B cell (primary cell): ENCODE data around the gene BRME1. TPM values are rescaled to one million over a fixed set of nuclear protein-coding genes. Genes with fewer than 3 reads are reported as not detected.

ENCODE experiments used
- ATAC-seq: fragments of 200-7000 bp; cut with Tn5 transposase; one replicate; pipeline ENCODE4 v1.10.0; 2021; ENCODE audit warnings: low read depth, mild to moderate bottlenecking, moderate number of reproducible peaks, moderate library complexity
- CTCF ChIA-PET: fragments of 350-600 bp; sonication (Branson Sonifier 250); formaldehyde crosslinking; loops from one replicate; lab custom pipeline; 2021; ENCODE audit warnings: antibody characterized with exemption, inconsistent platforms; lab: Charles Lee
- POLR2A ChIA-PET: fragments of 350-600 bp; sonication (Branson Sonifier 250); formaldehyde crosslinking; loops from one replicate; lab custom pipeline; 2021; ENCODE audit warnings: antibody characterized with exemption; lab: Charles Lee
- DNase-seq: peaks from one replicate; pipeline ENCODE4 v3.0.0; 2013
- H2AFZ ChIP-seq: 2 replicates; pipeline ENCODE4 v1.6.1; 2012; ENCODE audit warnings: mild to moderate bottlenecking, low read depth, low read length; ENCODE audit not compliant: insufficient read depth, poor library complexity, severe bottlenecking
- H3K27ac ChIP-seq, 2 donors: 1 replicate in 1 of 2; 2 replicates in 1 of 2; pipeline ENCODE4 v1.5.1; 2012 to 2013; ENCODE audit warnings: low read length in 2 of 2, mild to moderate bottlenecking in 2 of 2, moderate library complexity in 1 of 2
- H3K27me3 ChIP-seq, 4 experiments: fragments of 200-600 bp in 1 of 4; sonication (generic) in 1 of 4; replicated peaks in 1 of 4; 1 replicate in 2 of 4; 2 replicates in 2 of 4; pipeline versions ENCODE4 v1.6.1 to v1.7.0; 2013 to 2016; ENCODE audit warnings: low read length in 3 of 4, mild to moderate bottlenecking in 2 of 4, mixed read lengths in 1 of 4, moderate library complexity in 1 of 4; ENCODE audit not compliant: insufficient read depth in 4 of 4, control insufficient read depth in 3 of 4; ENCODE audit errors: control extremely low read depth in 1 of 4
- H3K36me3 ChIP-seq, 2 experiments: replicated peaks in 1 of 2; 1 replicate in 1 of 2; 2 replicates in 1 of 2; pipeline versions ENCODE4 v1.6.1 to v1.7.1; 2013; ENCODE audit warnings: low read length in 1 of 2; ENCODE audit not compliant: insufficient read depth in 2 of 2, control insufficient read depth in 1 of 2; ENCODE audit errors: control extremely low read depth in 1 of 2, extremely low read depth in 1 of 2
- H3K4me1 ChIP-seq, 2 donors: fragments of 200-600 bp in 1 of 2; sonication (generic) in 1 of 2; 1 replicate in 1 of 2; 2 replicates in 1 of 2; pipeline versions ENCODE4 v1.5.1 to v1.6.1; 2013 to 2017; ENCODE audit warnings: low read length in 2 of 2; ENCODE audit not compliant: control insufficient read depth in 2 of 2, insufficient read depth in 2 of 2
- H3K4me2 ChIP-seq: replicated peaks from 2 replicates; pipeline ENCODE3; 2012; ENCODE audit warnings: mild to moderate bottlenecking, low read depth, low read length; ENCODE audit not compliant: poor library complexity, severe bottlenecking
- H3K4me3 ChIP-seq, 5 experiments: fragments of 200-600 bp in 1 of 5; sonication (generic) in 1 of 5; 1 replicate in 3 of 5; 2 replicates in 2 of 5; pipeline versions ENCODE4 v1.5.1 to v1.7.0; 2011 to 2016; ENCODE audit warnings: low read length in 4 of 5, mild to moderate bottlenecking in 4 of 5, low read depth in 2 of 5, control low read depth in 1 of 5, moderate library complexity in 1 of 5; ENCODE audit not compliant: insufficient read depth in 1 of 5; ENCODE audit errors: control extremely low read depth in 1 of 5, extremely low read depth in 1 of 5
- H3K79me2 ChIP-seq: fragments of 200-600 bp; sonication (generic); one replicate; pipeline ENCODE4 v1.6.0; 2016; ENCODE audit warnings: low read length; ENCODE audit not compliant: control insufficient read depth, insufficient read depth
- H3K9ac ChIP-seq: fragments of 200-600 bp; sonication (generic); 2 replicates; pipeline ENCODE4 v1.6.1; 2017; ENCODE audit warnings: mild to moderate bottlenecking, low read length, moderate library complexity
- H3K9me3 ChIP-seq, 3 donors: one replicate each; pipeline versions ENCODE4 v1.6.1 to v1.7.1; 2013; ENCODE audit warnings: low read length in 2 of 3; ENCODE audit not compliant: control insufficient read depth in 2 of 3, insufficient read depth in 1 of 3; ENCODE audit errors: control extremely low read depth in 1 of 3
- H4K20me1 ChIP-seq: 2 replicates; pipeline ENCODE4 v1.6.0; 2012; ENCODE audit warnings: mild to moderate bottlenecking, low read length; ENCODE audit not compliant: insufficient read depth, control insufficient read depth, poor library complexity, severe bottlenecking
- H3K27ac Mint-ChIP-seq: one replicate; pipeline ENCODE4 v1.8.0; 2021; ENCODE audit warnings: mixed read lengths
- H3K27me3 Mint-ChIP-seq: one replicate; pipeline ENCODE4 v1.8.0; 2021; ENCODE audit warnings: mixed read lengths
- H3K4me1 Mint-ChIP-seq: one replicate; pipeline ENCODE4 v1.8.0; 2021; ENCODE audit warnings: mixed read lengths
- H3K4me3 Mint-ChIP-seq: one replicate; pipeline ENCODE4 v1.8.0; 2021; ENCODE audit warnings: mixed read lengths
- H3K9me3 Mint-ChIP-seq: one replicate; pipeline ENCODE4 v1.8.0; 2022; ENCODE audit warnings: mixed read lengths; ENCODE audit not compliant: insufficient read depth
- CTCF ChIP-seq: fragments of 200-600 bp; IDR thresholded peaks from one replicate; pipeline ENCODE4 v1.8.0; 2022; ENCODE audit warnings: antibody characterized with exemption, mild to moderate bottlenecking
- EZH2 ChIP-seq: IDR thresholded peaks from 2 replicates; pipeline ENCODE4 v1.6.1; 2012; ENCODE audit warnings: borderline replicate concordance, low read depth, mild to moderate bottlenecking, moderate library complexity, low read length; ENCODE audit not compliant: insufficient read depth, poor library complexity, severe bottlenecking
- WGBS: methylation state at CpG from one replicate; pipeline ENCODE4 v1.1.5; 2013; ENCODE audit warnings: missing lambda C conversion rate; ENCODE audit not compliant: insufficient coverage; 5-methylcytosine and 5-hydroxymethylcytosine counted together
- intact Hi-C: fragments of 100-400 bp; cut with micrococcal nuclease; formaldehyde crosslinking; loops from one replicate; pipeline ENCODE4 v1.10.0; 2022
- polyA plus RNA-seq: library from polyadenylated mRNA; depleted of rRNA; stranded (reverse); fragments of >200 nt; gene quantifications from 2 replicates; pipeline ENCODE4 v1.2.3, GENCODE V29; 2012
- total RNA-seq, 2 donors: library from RNA; stranded (reverse); fragments of 120-200 nt in 1 of 2; gene quantifications; 1 replicate in 1 of 2; 2 replicates in 1 of 2; pipeline versions ENCODE4 v1.2.3 to v1.2.4, GENCODE V29; 2013 to 2022

Gene BRME1
- total and polyA plus RNA-seq, 2 donors (not counting 1 experiment from before 2014, with no cell fraction given), result 1.8 to 2.4 TPM

DNA sequence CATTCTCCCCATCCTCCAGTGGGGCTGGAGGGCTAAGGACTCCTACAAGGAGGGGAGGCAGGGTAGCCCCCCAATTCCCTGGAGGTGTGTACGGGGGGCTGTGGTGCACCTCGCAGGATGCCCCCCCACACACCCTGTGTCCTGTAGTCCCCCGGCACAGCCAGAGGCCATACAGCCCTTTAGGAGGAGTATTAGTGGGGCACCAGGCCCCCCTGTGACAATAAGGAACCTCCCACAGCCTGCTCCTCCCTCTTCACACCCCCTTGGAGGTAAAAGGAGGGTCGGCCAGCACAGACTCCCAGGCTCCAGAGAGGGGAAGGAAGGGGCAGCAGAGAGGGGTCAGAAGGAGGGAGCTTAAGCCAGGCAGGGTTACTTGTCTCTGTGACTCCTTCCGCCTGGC lies 29.1 kb downstream of the BRME1 start, which contains the start of gene NANOS3:
Gene NANOS3 (plus strand): TSS at position 301 of the 400 bp plus-strand sequence. CDS start 115 bp downstream, outside the sequence.
- Histone ChIP-seq H3K9me3 (peaks cover 0 to 4% (median 0%) of the 10 kb centered on the region in 3 donors), H3K9ac (no peak within 1 kb of the TSS), H3K4me3 (no peak within 1 kb of the TSS), H3K27ac (no peak within 1 kb of the TSS), H3K79me2 (no peaks in the 10 kb centered on the region), H3K4me2 (no peak within 1 kb of the TSS), H3K4me1 (peaks cover 29 to 36% of the 10 kb centered on the region in 2 donors), H3K36me3 (no peaks in the 10 kb centered on the region), H3K27me3 (peaks cover 0 to 28% (median 2%) of the 10 kb centered on the region in 4 experiments), H4K20me1 (no peaks in the 10 kb centered on the region), H2AFZ (no peak within 1 kb of the TSS)
- POLR2A ChIA-PET, result interaction anchor here (0.5 kb wide), 1 partner anchor 940 kb away, joined by 3 read pairs; no protein-coding TSS in a partner anchor
- H3K27me3 Mint-ChIP-seq, result peaks cover 10% of the 10 kb centered on the region
- no peak for ATAC-seq
- intact Hi-C loops, result no loop called here
- DNase-seq, result no peak
- WGBS, result 61% methylated on average over 2 of the region's 5 CpGs
- H3K4me1 Mint-ChIP-seq, result peaks cover 27% of the 10 kb centered on the region
- CTCF ChIA-PET, result interaction anchor here (1.1 to 9.3 kb wide), 5 partner anchors 182 to 471 kb away, joined by 3 to 92 read pairs (median 4); partner anchors contain the start of genes ASF1B and MISP3
- TF ChIP-seq CTCF (no peak), EZH2 (no peak)
- no peak within 1 kb of the TSS for H3K4me3 Mint-ChIP-seq
- H3K27ac Mint-ChIP-seq, result no peak within 1 kb of the TSS
- H3K9me3 Mint-ChIP-seq, result no peaks in the 10 kb centered on the region

DNA sequence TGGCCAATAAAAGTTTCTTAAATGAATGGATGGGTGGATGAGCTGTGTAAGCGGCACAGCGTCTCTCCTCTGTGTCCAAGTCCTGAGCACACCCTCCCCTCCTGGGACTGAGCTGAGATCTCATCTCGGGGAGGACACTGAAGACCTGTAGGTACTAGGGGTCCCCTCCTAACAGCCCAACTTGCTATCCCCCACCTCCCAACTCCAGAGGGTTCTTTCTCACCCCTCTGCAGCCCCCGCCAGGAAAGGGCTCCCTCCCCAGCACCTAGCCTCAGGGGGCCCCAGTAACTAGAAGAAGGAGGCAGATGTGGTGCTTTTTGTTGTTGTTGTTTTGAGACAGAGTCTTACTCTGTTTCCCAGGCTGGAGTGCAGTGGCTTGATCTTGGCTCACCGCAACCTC lies 30.1 kb downstream of the BRME1 start:
- ChIA-PET CTCF (interaction anchor here (1.0 to 9.3 kb wide), 3 partner anchors 91 to 195 kb away, joined by 3 to 92 read pairs (median 5); partner anchors contain the start of gene MISP3), POLR2A (interaction anchor here (0.5 kb wide), 1 partner anchor 252 kb away, joined by 3 read pairs; no protein-coding TSS in a partner anchor)
- no peak overlapping the region for H2AFZ ChIP-seq
- no peaks in the 10 kb centered on the region for H4K20me1 ChIP-seq
- no peak overlapping the region for H3K27ac Mint-ChIP-seq
- TF ChIP-seq CTCF (no peak), EZH2 (no peak)
- no peak for DNase-seq
- peaks cover 16% of the 10 kb centered on the region for H3K4me1 Mint-ChIP-seq
- peaks cover 10% of the 10 kb centered on the region for H3K27me3 Mint-ChIP-seq
- H3K4me1 ChIP-seq, result peaks cover 19 to 26% of the 10 kb centered on the region in 2 donors
- ATAC-seq, result no peak
- peaks cover 0 to 4% (median 0%) of the 10 kb centered on the region in 3 donors for H3K9me3 ChIP-seq
- no peaks in the 10 kb centered on the region for H3K79me2 ChIP-seq
- no peak overlapping the region for H3K4me3 Mint-ChIP-seq
- H3K9me3 Mint-ChIP-seq, result no peaks in the 10 kb centered on the region
- H3K4me3 ChIP-seq, result no peak overlapping the region
- no peaks in the 10 kb centered on the region for H3K36me3 ChIP-seq
- peaks cover 0 to 38% (median 2%) of the 10 kb centered on the region in 4 experiments for H3K27me3 ChIP-seq
- intact Hi-C loops, result no loop called here
- WGBS, result no CpG with 5 or more reads among the region's 5 CpGs
- no peak overlapping the region for H3K9ac ChIP-seq
- no peak overlapping the region for H3K27ac ChIP-seq
- H3K4me2 ChIP-seq, result no peak overlapping the region
